ENCODE data around the gene ADAP2. TPM values are rescaled to one million over a fixed set of nuclear protein-coding genes. Genes with fewer than 3 reads are reported as not detected.

The ADAP2 gene
- total RNA-seq, 2 donors from 2014 or later: 1.8 TPM

GRCh38 chr17:30915833-30916611, 5.7 kb upstream of the ADAP2 start:
- H3K9me3 Mint-ChIP-seq: no peaks in the 10 kb centered on the region

GRCh38 chr17:30917050-30917449, 4.7 kb upstream of the ADAP2 start:
- Histone ChIP-seq H3K27ac (ENCODE audit: low read depth, low read length) (no peak overlapping the region), H3K4me1 (ENCODE audit: control insufficient read depth, insufficient read depth, low read length) (no peaks in the 10 kb centered on the region), H3K9me3 (ENCODE audit: control insufficient read depth, low read length) (no peaks in the 10 kb centered on the region), H3K36me3 (ENCODE audit: control insufficient read depth, insufficient read depth, low read length) (no peaks in the 10 kb centered on the region), H3K4me3 (ENCODE audit: low read length) (no peak overlapping the region), H3K27me3 (ENCODE audit: control insufficient read depth, insufficient read depth, low read length, poor library complexity, severe bottlenecking) (peaks cover 28% of the 10 kb centered on the region), H3K9ac (ENCODE audit: extremely low read depth, low read length, poor library complexity, severe bottlenecking) (no peak overlapping the region)
- Mint-ChIP-seq H3K27ac (no peak overlapping the region), H3K4me1 (peaks cover 6% of the 10 kb centered on the region), H3K4me3 (no peak overlapping the region), H3K36me3 (ENCODE audit: low read depth) (no peaks in the 10 kb centered on the region), H3K9me3 (no peaks in the 10 kb centered on the region), H3K27me3 (ENCODE audit: insufficient read depth) (peaks cover 40% of the 10 kb centered on the region)
- DNase-seq: no peak
- TF ChIP-seq CTCF (conservative IDR thresholded peaks at IDR 0.05): no peak

More at GRCh38 chr17:30915833-30916611, 5.7 kb upstream of the ADAP2 start:
- DNase-seq: no peak
- Histone ChIP-seq H3K36me3 (ENCODE audit: control insufficient read depth, insufficient read depth, low read length) (no peaks in the 10 kb centered on the region), H3K27ac (ENCODE audit: low read depth, low read length) (no peak overlapping the region), H3K27me3 (ENCODE audit: control insufficient read depth, insufficient read depth, low read length, poor library complexity, severe bottlenecking) (peaks cover 18% of the 10 kb centered on the region), H3K9me3 (ENCODE audit: control insufficient read depth, low read length) (no peaks in the 10 kb centered on the region), H3K4me1 (ENCODE audit: control insufficient read depth, insufficient read depth, low read length) (no peaks in the 10 kb centered on the region), H3K9ac (ENCODE audit: extremely low read depth, low read length, poor library complexity, severe bottlenecking) (no peak overlapping the region), H3K4me3 (ENCODE audit: low read length) (no peak overlapping the region)
- H3K27ac Mint-ChIP-seq: no peak overlapping the region
- no peak overlapping the region for H3K4me3 Mint-ChIP-seq
- WGBS, 2 experiments (ENCODE audit: insufficient coverage in 1 of 2, insufficient read length in 1 of 2): 84 to 87% methylated on average over 3 to 5 of the region's 5 CpGs
- H3K27me3 Mint-ChIP-seq (ENCODE audit: insufficient read depth): peaks cover 34% of the 10 kb centered on the region
- TF ChIP-seq CTCF (conservative IDR thresholded peaks at IDR 0.05): no peak
- H3K4me1 Mint-ChIP-seq: peaks cover 4% of the 10 kb centered on the region
- no peaks in the 10 kb centered on the region for H3K36me3 Mint-ChIP-seq (ENCODE audit: low read depth)

GRCh38 chr17:30920282-30920681, 1.5 kb upstream of the ADAP2 start:
- no peak overlapping the region for H3K4me3 ChIP-seq (ENCODE audit: low read length)
- peaks cover 53% of the 10 kb centered on the region for H3K27me3 ChIP-seq (ENCODE audit: control insufficient read depth, insufficient read depth, low read length, poor library complexity, severe bottlenecking)
- peak; percentile 61 for TF ChIP-seq CTCF (conservative IDR thresholded peaks at IDR 0.05)
- Mint-ChIP-seq H3K4me3 (no peak overlapping the region), H3K4me1 (peaks cover 13% of the 10 kb centered on the region), H3K9me3 (no peaks in the 10 kb centered on the region), H3K27ac (peak overlapping the region; percentile 46), H3K27me3 (ENCODE audit: insufficient read depth) (peaks cover 61% of the 10 kb centered on the region), H3K36me3 (ENCODE audit: low read depth) (no peaks in the 10 kb centered on the region)
- WGBS, 2 experiments (ENCODE audit: insufficient coverage in 1 of 2, insufficient read length in 1 of 2): 65 to 100% methylated on average over 1 to 4 of the region's 4 CpGs
- H3K9ac ChIP-seq (ENCODE audit: extremely low read depth, low read length, poor library complexity, severe bottlenecking): no peak overlapping the region
- DNase-seq: peak; percentile 85
- no peak overlapping the region for H3K27ac ChIP-seq (ENCODE audit: low read depth, low read length)
- peaks cover 3% of the 10 kb centered on the region for H3K4me1 ChIP-seq (ENCODE audit: control insufficient read depth, insufficient read depth, low read length)
- no peaks in the 10 kb centered on the region for H3K36me3 ChIP-seq (ENCODE audit: control insufficient read depth, insufficient read depth, low read length)
- no peaks in the 10 kb centered on the region for H3K9me3 ChIP-seq (ENCODE audit: control insufficient read depth, low read length)
